WI38 (cell line): ENCODE data around the gene SCTR.

Experiments used
- H3K4me3 ChIP-seq: 2 replicates; pipeline ENCODE4 v1.5.1; 2011; ENCODE audit warnings: low read depth, mild to moderate bottlenecking, control low read depth, low read length
- TF ChIP-seq, protein P1 (sequence below): IDR thresholded peaks from 2 replicates; pipeline ENCODE4 v1.5.1; 2012; ENCODE audit warnings: low read depth, mild to moderate bottlenecking, control low read depth, low read length

The SCTR gene

DNA sequence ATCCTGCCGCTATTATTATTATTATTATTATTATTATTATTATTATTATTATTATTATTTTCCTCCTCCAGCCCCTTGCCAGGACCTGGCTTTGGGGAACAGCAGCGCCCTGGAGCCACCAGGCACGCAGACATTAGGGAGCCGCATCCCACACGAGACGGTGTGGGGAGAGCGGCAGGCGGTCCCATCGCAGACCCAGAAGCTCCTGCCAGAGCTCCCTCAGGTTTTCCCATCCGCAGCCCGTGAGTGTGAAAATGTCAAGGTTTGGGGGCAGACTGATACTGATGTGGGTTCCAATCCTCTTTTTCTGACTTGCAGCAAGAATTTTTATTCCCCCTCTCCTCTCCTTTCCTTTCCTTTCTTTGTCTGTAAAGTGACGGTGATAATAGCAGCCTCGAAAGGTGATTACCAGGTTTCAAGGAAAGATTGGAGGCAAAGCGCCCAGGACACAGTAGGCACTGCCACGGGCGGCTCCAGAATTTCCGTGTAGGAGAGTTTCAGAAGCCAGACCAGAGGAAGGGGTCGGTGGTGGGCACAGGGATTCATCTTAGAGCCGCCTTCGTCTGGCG, 816 bp downstream of the SCTR start:
- no peak overlapping the region for H3K4me3 ChIP-seq

DNA sequence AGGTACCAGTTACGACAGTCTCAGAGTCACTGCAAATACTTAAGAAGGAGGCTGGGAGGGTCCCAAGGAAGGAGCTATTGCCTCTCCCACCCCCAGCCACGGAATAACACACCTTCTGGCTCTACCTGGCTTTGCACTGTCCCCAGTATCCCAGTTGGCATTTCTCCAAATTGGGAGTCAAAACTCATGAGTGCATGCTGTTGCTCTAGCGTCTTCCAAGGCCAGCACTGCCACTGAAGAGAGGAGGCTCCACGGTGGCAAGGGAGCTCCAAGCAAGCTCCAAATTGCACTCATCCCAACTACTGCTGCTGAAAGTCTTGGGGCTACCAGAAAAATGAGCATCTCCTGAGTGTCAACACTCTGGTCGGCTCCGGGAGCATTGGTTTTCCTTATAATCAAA, 1.6 kb downstream of the SCTR start:
- H3K4me3 ChIP-seq = no peak overlapping the region
- TF ChIP-seq, protein P1, sequence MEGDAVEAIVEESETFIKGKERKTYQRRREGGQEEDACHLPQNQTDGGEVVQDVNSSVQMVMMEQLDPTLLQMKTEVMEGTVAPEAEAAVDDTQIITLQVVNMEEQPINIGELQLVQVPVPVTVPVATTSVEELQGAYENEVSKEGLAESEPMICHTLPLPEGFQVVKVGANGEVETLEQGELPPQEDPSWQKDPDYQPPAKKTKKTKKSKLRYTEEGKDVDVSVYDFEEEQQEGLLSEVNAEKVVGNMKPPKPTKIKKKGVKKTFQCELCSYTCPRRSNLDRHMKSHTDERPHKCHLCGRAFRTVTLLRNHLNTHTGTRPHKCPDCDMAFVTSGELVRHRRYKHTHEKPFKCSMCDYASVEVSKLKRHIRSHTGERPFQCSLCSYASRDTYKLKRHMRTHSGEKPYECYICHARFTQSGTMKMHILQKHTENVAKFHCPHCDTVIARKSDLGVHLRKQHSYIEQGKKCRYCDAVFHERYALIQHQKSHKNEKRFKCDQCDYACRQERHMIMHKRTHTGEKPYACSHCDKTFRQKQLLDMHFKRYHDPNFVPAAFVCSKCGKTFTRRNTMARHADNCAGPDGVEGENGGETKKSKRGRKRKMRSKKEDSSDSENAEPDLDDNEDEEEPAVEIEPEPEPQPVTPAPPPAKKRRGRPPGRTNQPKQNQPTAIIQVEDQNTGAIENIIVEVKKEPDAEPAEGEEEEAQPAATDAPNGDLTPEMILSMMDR = no peak

More for the DNA sequence above, 816 bp downstream of the SCTR start:
- TF ChIP-seq, protein P1 = no peak

GRCh38 chr2:119521433-119522050, 2.7 kb downstream of the SCTR start:
- TF ChIP-seq, protein P1 = no peak
- no peak overlapping the region for H3K4me3 ChIP-seq

DNA sequence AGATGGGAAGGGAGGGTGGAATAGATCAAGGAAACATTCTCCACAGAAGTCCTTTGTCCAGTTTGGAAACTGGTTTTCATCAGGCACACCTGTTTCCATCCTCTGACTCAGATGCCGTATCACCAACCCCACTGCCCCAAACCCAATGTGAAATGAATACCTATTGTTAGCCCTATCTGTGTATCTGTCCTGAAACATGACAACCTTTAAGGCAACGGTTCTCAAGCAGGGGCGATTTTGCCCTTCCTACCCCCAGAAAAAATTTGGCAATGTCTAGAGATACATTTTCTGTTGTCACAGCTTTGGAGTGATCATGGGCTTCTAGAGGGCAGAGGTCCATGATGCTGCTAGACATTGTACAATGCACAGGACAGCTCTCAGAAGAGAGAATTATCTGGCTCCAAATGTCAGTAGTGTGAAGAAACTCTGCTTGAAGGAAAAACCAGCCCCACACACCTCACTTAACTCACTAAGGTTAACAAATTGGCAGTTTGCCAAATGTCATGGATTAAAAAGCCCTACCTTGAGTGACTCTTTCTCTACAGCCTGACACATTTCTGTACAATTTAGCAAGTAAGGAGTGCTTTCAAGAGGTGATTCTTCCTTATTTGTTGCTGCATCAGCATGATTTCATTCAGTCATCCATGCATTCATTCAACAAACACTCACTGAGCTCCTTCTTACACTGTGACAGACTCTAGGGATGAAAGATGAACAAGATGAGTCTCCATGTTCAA, 3.4 kb downstream of the SCTR start:
- TF ChIP-seq, protein P1 = no peak
- H3K4me3 ChIP-seq = no peak overlapping the region

DNA sequence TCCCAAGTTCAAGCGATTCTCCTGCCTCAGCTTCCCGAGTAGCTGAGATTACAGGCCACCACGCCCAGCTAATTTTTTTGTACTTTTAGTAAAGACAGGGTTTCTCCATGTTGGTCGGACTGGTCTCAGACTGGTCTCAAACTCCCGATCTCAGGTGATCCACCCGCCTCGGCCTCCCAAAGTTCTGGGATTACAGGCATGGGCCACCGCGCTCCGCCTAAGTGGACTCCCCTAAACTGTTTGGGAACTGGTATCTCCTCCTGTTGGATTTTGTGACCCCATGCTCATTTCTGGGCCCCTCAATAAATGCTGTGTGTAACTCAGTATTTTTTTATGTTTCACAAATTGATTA, 5.2 kb downstream of the SCTR start:
- no peak overlapping the region for H3K4me3 ChIP-seq
- TF ChIP-seq, protein P1 = no peak

- H3K4me3 ChIP-seq = no peak overlapping the region
- TF ChIP-seq, protein P1 = no peak
Observed at GRCh38 chr2:119518401-119519056, 5.8 kb downstream of the SCTR start.

GRCh38 chr2:119517433-119517832, 6.8 kb downstream of the SCTR start:
- TF ChIP-seq, protein P1 = peak; percentile 71
- H3K4me3 ChIP-seq = no peak overlapping the region
